Activated CD4-positive, alpha-beta memory T cell treated with anti-CD3 and anti-CD28 coated beads, Interleukin-2, amount 10 ng/mL, durations not matched to agents 7 days and 5 days (primary cell): Measurements from ENCODE around the gene DHRS7B. TPM values are rescaled to one million over a fixed set of nuclear protein-coding genes. Genes with fewer than 3 reads are reported as not detected.
"Not testable (repeated sequence)": the region's sequence is repeated elsewhere in the genome, so short reads cannot be mapped to it uniquely, and the experiment has no call there.

Experiments used
- CTCF ChIA-PET: fragments of 350-600 bp; sonication (Branson Sonifier 250); formaldehyde crosslinking; loops from one replicate; lab custom pipeline; 2021; ENCODE audit warnings: antibody characterized with exemption, inconsistent platforms; lab: Charles Lee
- POLR2A ChIA-PET: fragments of 350-600 bp; sonication (Branson Sonifier 250); formaldehyde crosslinking; loops from one replicate; lab custom pipeline; 2021; ENCODE audit warnings: antibody characterized with exemption; lab: Charles Lee
- DNase-seq: peaks from one replicate; pipeline ENCODE4 v3.0.0-alpha.2; 2020
- H3K27ac Mint-ChIP-seq: one replicate; pipeline ENCODE4 v1.8.0; 2021; ENCODE audit warnings: mild to moderate bottlenecking, mixed read lengths
- H3K27me3 Mint-ChIP-seq: one replicate; pipeline ENCODE4 v1.8.0; 2021; ENCODE audit warnings: mixed read lengths
- H3K36me3 Mint-ChIP-seq: one replicate; pipeline ENCODE4 v1.8.0; 2021; ENCODE audit warnings: low read depth, mixed read lengths
- H3K4me1 Mint-ChIP-seq: one replicate; pipeline ENCODE4 v1.8.0; 2021; ENCODE audit warnings: mixed read lengths
- H3K4me3 Mint-ChIP-seq: one replicate; pipeline ENCODE4 v1.8.0; 2021; ENCODE audit warnings: mild to moderate bottlenecking, mixed read lengths
- H3K9me3 Mint-ChIP-seq: one replicate; pipeline ENCODE4 v1.8.0; 2021; ENCODE audit warnings: mixed read lengths
- total RNA-seq, 2 experiments: library from RNA; stranded (reverse); gene quantifications; one replicate each; pipeline ENCODE4 v1.2.3, GENCODE V29; 2021

The DHRS7B gene
- total RNA-seq, 2 experiments from 2014 or later, result 12.1 to 15.3 TPM

DNA sequence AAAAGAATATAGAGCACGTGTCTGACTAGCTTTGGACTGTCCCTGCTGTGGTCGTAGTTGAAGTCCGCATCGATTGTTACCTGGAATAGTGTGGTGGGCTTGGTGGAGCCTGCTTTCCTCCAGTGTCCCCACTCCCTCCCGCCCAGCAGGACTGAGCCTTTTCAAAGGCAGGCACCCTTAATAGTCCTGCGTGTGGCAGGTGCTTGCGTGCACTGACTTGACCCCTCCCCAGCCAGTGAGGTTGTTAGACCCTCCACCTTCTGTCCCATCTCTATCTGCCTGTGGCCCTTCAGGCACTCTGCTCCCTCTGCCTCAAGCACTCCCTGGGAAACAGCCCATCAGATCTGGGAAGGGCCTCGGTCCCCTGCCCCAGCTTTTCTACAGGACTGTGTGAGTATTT, 50.6 kb downstream of the DHRS7B start:
- POLR2A ChIA-PET, result no interaction called here
- Mint-ChIP-seq H3K9me3 (no peaks in the 10 kb centered on the region), H3K27me3 (no peaks in the 10 kb centered on the region), H3K27ac (no peak overlapping the region), H3K4me1 (no peaks in the 10 kb centered on the region), H3K36me3 (peaks cover 2% of the 10 kb centered on the region), H3K4me3 (no peak overlapping the region)
- DNase-seq, result peak; percentile 9
- CTCF ChIA-PET, result no interaction called here

DNA sequence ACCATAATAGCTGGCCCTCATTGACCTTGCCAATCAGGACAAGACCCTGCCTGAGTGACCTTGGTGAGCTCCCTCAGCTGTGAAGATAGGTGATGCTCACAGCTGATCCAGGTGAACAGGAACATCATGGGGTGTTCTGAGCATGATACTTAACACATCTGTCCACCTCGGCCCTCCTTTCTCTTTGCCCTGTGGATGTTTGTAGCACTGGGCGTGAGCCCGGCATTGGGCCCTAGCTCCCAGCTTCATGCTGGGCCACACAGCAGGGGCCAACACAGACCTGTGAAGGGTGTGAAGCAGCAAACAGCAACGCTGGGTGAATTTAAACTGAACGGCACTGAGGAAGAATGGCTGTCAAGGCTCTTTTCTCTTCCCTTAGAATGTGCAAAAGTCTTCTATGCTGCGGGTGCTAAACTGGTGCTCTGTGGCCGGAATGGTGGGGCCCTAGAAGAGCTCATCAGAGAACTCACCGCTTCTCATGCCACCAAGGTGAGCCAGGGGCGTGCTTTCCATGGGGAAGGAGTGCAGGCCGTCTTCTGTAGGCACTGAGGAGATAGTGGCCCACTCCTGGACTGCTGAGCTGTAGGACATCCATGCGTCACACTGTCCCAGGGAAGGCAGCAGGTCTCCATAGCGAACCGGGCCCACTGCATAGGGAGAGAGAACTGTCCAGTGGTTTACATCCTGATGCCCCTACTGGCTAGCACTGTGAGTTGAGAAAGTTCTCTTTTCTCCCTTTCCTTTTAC, 51.3 kb downstream of the DHRS7B start:
- Mint-ChIP-seq H3K27me3 (no peaks in the 10 kb centered on the region), H3K9me3 (no peaks in the 10 kb centered on the region), H3K4me1 (no peaks in the 10 kb centered on the region), H3K27ac (no peak overlapping the region), H3K4me3 (no peak overlapping the region), H3K36me3 (peaks cover 2% of the 10 kb centered on the region)
- CTCF ChIA-PET, result no interaction called here
- DNase-seq, result no peak
- POLR2A ChIA-PET, result interaction anchor here (1.2 kb wide), 1 partner anchor 9 kb away, joined by 4 read pairs; no protein-coding TSS in a partner anchor

DNA sequence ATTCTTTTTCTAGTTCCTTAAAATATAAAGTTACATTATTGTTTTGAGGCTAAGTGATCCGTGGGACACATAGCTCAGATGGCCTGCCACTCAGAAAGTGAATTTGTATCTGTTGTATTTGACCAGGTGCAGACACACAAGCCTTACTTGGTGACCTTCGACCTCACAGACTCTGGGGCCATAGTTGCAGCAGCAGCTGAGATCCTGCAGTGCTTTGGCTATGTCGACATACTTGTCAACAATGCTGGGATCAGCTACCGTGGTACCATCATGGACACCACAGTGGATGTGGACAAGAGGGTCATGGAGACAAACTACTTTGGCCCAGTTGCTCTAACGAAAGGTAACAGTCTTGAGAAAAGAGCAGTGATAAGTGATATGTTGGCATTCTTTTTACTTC, 56.7 kb downstream of the DHRS7B start:
- Mint-ChIP-seq H3K27me3 (no peaks in the 10 kb centered on the region), H3K4me1 (peaks cover 5% of the 10 kb centered on the region), H3K4me3 (no peak overlapping the region), H3K36me3 (peaks cover 15% of the 10 kb centered on the region), H3K9me3 (no peaks in the 10 kb centered on the region), H3K27ac (no peak overlapping the region)
- no peak for DNase-seq
- ChIA-PET POLR2A (no interaction called here), CTCF (no interaction called here)

DNA sequence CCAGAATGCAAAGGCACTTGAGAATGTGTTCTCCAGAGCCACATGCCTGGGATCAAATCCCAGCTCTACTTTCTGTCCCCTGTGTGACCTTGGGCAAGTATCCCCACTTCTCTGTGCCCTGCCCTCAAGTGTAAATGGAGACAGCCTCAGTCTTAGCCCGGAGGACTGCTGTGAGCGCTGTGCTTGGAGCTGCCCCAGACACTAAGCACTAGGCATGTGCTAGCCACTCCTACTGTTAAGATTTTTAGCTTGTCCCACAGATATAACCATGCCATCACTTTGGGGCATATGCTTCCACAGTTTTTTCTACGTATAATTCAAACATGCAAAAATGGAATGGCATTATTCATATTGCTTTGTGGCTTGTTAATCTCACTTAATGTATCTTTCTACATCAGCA, 57.8 kb downstream of the DHRS7B start:
- H3K9me3 Mint-ChIP-seq, result no peaks in the 10 kb centered on the region
- POLR2A ChIA-PET, result no interaction called here
- CTCF ChIA-PET, result no interaction called here
- DNase-seq, result no peak
- H3K27me3 Mint-ChIP-seq, result no peaks in the 10 kb centered on the region
- no peak overlapping the region for H3K27ac Mint-ChIP-seq
- peaks cover 5% of the 10 kb centered on the region for H3K4me1 Mint-ChIP-seq
- peaks cover 15% of the 10 kb centered on the region for H3K36me3 Mint-ChIP-seq
- H3K4me3 Mint-ChIP-seq, result no peak overlapping the region

DNA sequence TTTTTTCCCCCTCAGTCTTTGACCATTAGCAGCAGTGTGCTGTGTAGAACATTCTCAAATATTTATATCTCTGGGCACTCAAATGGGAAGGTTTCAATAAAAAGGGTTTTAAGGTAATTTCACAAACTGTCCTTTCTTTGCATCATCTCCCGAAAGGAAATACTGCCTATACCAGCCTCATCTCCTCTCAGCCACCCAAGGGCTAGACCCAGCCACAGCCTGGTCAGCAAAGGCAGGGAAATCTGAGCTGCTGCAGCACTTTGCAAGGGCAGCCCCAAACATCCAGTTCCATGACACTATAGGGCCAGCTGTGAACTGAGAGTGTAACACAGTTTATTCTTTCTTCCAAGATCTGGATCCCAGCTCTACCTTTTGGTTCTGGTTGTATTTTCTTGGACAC, 58.3 kb downstream of the DHRS7B start:
- ChIA-PET CTCF (no interaction called here), POLR2A (no interaction called here)
- Mint-ChIP-seq H3K4me3 (no peak overlapping the region), H3K9me3 (no peaks in the 10 kb centered on the region), H3K27me3 (no peaks in the 10 kb centered on the region), H3K4me1 (peaks cover 5% of the 10 kb centered on the region), H3K27ac (no peak overlapping the region), H3K36me3 (peaks cover 15% of the 10 kb centered on the region)
- DNase-seq, result no peak

DNA sequence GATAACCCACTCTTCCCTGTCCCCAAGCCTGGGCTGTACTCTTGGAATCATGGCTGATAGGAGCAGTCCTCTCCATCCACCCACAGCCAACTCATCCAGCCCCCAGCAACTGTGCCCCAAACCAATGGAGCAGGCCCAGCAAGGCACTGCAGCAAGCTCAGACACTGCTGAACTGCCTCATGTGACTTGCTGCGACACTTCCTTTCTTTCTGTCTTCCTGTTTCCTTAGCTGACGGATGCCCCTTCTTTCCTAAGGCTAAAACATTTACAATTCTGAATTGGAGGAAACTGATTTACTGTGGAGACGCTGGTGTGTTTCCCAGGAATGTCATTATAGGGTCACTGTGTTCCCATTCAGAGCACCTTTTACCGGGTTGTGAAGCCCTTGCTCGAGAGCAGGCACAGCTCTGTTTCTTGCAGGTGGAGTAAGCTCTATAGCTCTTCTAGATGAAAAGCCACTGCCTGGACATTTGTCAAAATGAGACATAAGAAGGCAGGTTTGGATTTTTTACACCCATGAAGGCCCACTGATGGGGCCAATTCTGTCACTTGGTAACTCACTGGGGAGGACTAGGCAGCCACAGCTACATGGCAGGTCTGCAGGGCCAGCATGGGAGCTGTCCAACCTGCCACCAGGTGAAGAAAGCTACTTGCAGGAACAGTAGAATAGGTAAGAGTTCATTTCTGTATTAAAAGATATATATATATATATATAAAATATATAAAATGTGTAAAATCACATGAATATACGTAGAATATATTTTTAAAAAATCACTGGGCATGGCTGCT, 59.8 kb downstream of the DHRS7B start:
- H3K27me3 Mint-ChIP-seq, result no peaks in the 10 kb centered on the region
- peaks cover 5% of the 10 kb centered on the region for H3K4me1 Mint-ChIP-seq
- H3K36me3 Mint-ChIP-seq, result peaks cover 25% of the 10 kb centered on the region
- no peaks in the 10 kb centered on the region for H3K9me3 Mint-ChIP-seq
- ChIA-PET POLR2A (interaction anchor here (1.1 to 1.3 kb wide), 2 partner anchors 8 to 59 kb away, joined by 3 to 4 read pairs; partner anchors contain the start of gene DHRS7B), CTCF (interaction anchor here (1.1 kb wide), 1 partner anchor 93 kb away, joined by 3 read pairs; no protein-coding TSS in a partner anchor)
- H3K27ac Mint-ChIP-seq, result no peak overlapping the region
- no peak overlapping the region for H3K4me3 Mint-ChIP-seq
- no peak for DNase-seq

DNA sequence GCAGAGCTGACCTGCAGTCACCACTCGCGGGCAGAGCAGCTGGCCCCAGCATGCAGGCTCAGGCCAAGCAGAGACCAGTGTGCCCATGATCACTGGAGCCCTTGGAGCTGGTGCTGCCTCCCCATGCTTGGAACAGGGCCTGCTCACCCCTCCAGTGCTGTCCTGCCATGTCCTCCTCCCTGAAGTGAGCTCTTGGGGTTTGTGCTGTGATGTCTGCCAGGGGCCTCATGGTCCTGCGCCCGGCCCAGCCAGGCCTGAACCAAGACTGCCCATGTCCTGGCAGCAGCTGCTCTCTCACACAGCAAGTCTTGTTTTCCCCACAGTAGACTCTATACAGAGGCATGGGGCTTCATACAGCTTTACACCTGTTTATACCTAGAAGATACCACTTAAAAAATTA, 62.6 kb downstream of the DHRS7B start:
- no peaks in the 10 kb centered on the region for H3K27me3 Mint-ChIP-seq
- CTCF ChIA-PET, result interaction anchor here (0.6 kb wide), 1 partner anchor 1196 kb away, joined by 6 read pairs; no protein-coding TSS in a partner anchor
- no peak for DNase-seq
- no peak overlapping the region for H3K4me3 Mint-ChIP-seq
- no peak overlapping the region for H3K27ac Mint-ChIP-seq
- H3K4me1 Mint-ChIP-seq, result peaks cover 12% of the 10 kb centered on the region
- POLR2A ChIA-PET, result no interaction called here
- H3K9me3 Mint-ChIP-seq, result no peaks in the 10 kb centered on the region
- peaks cover 21% of the 10 kb centered on the region for H3K36me3 Mint-ChIP-seq

DNA sequence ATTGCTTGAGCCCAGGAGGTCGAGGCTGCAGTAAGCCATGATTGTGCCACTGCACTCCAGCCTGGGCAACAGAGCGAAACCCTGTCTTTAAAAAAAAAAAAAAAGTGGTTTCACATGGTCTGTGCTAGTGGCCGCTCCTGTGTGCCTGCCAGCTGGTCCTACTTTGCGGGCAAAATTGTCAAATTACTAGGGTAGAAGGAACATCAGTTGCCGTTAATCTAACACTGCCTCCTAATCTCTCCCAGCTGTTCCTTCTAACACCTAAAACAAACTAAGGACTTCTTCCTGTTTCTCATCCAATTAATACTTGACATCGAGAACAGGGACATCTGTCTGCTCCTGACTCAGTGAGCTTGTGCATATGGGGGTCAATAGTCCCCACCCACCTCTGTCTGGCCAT, 63.3 kb downstream of the DHRS7B start:
- no peak overlapping the region for H3K4me3 Mint-ChIP-seq
- H3K4me1 Mint-ChIP-seq, result peaks cover 17% of the 10 kb centered on the region
- H3K27me3 Mint-ChIP-seq, result no peaks in the 10 kb centered on the region
- H3K9me3 Mint-ChIP-seq, result no peaks in the 10 kb centered on the region
- ChIA-PET CTCF (no interaction called here), POLR2A (no interaction called here)
- no peak overlapping the region for H3K27ac Mint-ChIP-seq
- DNase-seq, result no peak
- peaks cover 20% of the 10 kb centered on the region for H3K36me3 Mint-ChIP-seq

DNA sequence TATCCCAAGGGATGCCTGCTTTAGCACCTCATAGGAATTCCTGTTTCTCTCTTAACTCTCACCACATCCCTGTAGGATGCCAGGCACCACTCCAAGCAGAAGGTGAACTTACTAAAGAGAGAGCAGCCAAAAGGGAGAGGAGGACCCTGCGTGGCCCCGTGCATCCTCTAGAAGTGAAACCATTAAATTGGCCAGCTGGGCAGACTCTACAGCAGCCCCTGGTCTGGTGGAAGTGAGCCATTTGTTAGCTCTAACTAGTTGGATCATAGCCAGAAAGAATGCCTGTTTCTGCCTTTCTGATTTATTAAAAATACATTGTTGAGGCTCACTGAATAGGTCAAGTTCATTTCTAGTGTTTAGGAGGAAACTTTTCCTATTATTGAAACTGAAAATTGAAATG, 64.9 kb downstream of the DHRS7B start:
- Mint-ChIP-seq H3K36me3 (peaks cover 23% of the 10 kb centered on the region), H3K27ac (no peak overlapping the region), H3K27me3 (no peaks in the 10 kb centered on the region), H3K4me1 (peaks cover 17% of the 10 kb centered on the region), H3K9me3 (no peaks in the 10 kb centered on the region), H3K4me3 (no peak overlapping the region)
- POLR2A ChIA-PET, result interaction anchor here (1.1 kb wide), 1 partner anchor 21 kb away, joined by 3 read pairs; no protein-coding TSS in a partner anchor
- DNase-seq, result no peak
- CTCF ChIA-PET, result interaction anchor here (1.5 kb wide), 1 partner anchor 73 kb away, joined by 6 read pairs; no protein-coding TSS in a partner anchor

DNA sequence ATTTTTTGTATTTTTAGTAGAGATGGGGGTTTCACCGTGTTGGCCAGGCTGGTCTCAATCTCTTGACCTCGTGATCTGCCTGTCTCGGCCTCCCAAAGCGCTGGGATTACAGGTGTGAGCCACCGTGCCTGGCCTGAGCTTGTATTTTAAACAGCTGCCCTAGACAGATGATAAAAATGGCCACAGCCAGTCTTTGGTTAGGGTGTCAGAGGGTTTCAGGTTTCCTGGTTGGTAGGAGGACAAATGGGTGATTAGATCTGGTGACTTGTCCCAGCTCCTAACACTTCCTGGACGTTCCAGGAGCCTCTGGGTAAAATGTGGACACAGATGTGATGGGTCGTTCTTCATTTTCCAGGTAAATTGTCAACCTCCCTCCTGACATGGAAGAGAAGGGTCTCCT, 65.7 kb downstream of the DHRS7B start:
- H3K27ac Mint-ChIP-seq, H3K9me3 Mint-ChIP-seq, H3K4me3 Mint-ChIP-seq, DNase-seq, H3K27me3 Mint-ChIP-seq: not testable (repeated sequence)
- ChIA-PET POLR2A (interaction anchor here (1.1 kb wide), 1 partner anchor 20 kb away, joined by 3 read pairs; no protein-coding TSS in a partner anchor), CTCF (interaction anchor here (1.1 to 1.5 kb wide), 2 partner anchors 73 to 149 kb away, joined by 3 to 6 read pairs; partner anchors contain the start of gene USP22)
- H3K4me1 Mint-ChIP-seq, result peaks cover 17% of the 10 kb centered on the region
- peaks cover 30% of the 10 kb centered on the region for H3K36me3 Mint-ChIP-seq

DNA sequence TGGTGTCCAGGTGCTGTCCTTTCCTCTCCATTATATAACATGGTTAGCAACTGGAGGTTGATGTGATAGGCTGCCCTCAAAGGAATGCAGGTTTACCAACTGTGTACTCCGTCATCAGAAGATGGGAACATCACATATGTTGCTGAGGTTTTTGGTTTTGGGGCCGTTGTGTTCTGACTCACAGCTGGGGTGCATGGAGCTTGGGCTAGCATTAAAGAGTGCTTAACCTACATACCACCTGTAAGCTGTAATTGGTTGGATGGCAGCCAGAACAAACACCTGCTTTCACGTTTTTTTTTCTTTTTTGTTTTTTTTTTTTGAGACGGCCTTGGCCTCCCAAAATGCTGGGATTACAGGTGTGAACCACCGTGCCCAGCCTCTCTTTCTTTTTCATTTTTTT, 66.3 kb downstream of the DHRS7B start:
- Mint-ChIP-seq H3K36me3 (peaks cover 36% of the 10 kb centered on the region), H3K27me3 (no peaks in the 10 kb centered on the region), H3K4me1 (peaks cover 17% of the 10 kb centered on the region), H3K9me3 (no peaks in the 10 kb centered on the region), H3K4me3 (no peak overlapping the region), H3K27ac (no peak overlapping the region)
- DNase-seq, result no peak
- ChIA-PET POLR2A (no interaction called here), CTCF (interaction anchor here (1.1 to 1.3 kb wide), 2 partner anchors 66 to 150 kb away, joined by 3 read pairs; partner anchors contain the start of genes DHRS7B and USP22)

DNA sequence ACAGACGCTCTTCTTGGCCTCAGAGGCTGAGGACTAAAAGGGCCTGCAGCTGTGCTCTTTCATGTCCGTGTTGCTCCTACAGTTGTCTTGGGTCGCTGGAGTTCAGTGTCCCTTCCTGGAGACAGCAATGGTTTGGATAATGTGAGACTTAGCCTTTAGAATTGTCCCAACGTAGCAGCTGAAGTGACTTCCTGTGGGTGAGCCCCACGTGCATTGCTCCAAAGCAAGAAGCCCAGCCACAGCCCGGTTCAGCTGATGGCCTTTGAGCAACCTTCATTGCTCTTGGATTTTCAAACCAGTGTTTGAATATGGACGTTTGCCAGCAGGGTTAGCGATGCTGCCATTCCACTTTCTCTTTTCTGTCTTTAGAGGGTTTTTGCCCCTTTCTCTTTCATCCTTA, 67.5 kb downstream of the DHRS7B start:
- H3K4me1 Mint-ChIP-seq, result peaks cover 17% of the 10 kb centered on the region
- no peak for DNase-seq
- no peak overlapping the region for H3K4me3 Mint-ChIP-seq
- no peaks in the 10 kb centered on the region for H3K27me3 Mint-ChIP-seq
- ChIA-PET POLR2A (no interaction called here), CTCF (interaction anchor here (1.2 to 1.3 kb wide), 2 partner anchors 19 to 67 kb away, joined by 3 to 4 read pairs; partner anchors contain the start of gene DHRS7B)
- H3K9me3 Mint-ChIP-seq, result no peaks in the 10 kb centered on the region
- H3K36me3 Mint-ChIP-seq, result peaks cover 44% of the 10 kb centered on the region
- H3K27ac Mint-ChIP-seq, result no peak overlapping the region

DNA sequence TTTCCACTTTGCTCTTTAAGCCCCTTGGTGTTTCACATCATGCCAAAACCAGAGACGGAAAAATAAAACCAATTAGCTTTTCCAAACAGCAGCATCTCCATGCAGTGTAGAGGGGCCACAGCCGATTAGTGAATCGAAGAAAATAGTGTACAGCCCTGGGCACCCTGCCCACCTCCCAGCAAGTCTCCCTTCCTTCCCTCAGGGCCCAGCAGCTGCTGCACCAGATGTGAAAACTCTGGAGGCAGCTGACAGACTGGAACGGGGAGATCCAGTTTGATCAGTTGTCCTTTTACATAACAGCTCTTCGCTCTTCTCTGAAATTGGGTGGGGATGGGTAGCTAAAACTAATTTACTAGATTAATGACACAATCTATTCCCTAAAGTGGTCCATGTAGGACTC, 67.9 kb downstream of the DHRS7B start:
- H3K27me3 Mint-ChIP-seq, result no peaks in the 10 kb centered on the region
- DNase-seq, result no peak
- no peak overlapping the region for H3K27ac Mint-ChIP-seq
- H3K4me3 Mint-ChIP-seq, result no peak overlapping the region
- H3K36me3 Mint-ChIP-seq, result peaks cover 44% of the 10 kb centered on the region
- CTCF ChIA-PET, result interaction anchor here (1.2 kb wide), 1 partner anchor 19 kb away, joined by 4 read pairs; no protein-coding TSS in a partner anchor
- H3K4me1 Mint-ChIP-seq, result peaks cover 17% of the 10 kb centered on the region
- POLR2A ChIA-PET, result no interaction called here
- no peaks in the 10 kb centered on the region for H3K9me3 Mint-ChIP-seq
